GM23338 (cell line): ENCODE measurements around the gene TIMP3. TPM values are rescaled to one million over a fixed set of nuclear protein-coding genes. Genes with fewer than 3 reads are reported as not detected.

Experiments used
- ATAC-seq: fragments of 200-7000 bp; cut with Tn5 transposase; 3 replicates; pipeline ENCODE4 v1.9.1; 2020
- DNase-seq: peaks from one replicate; pipeline ENCODE4 v3.0.0-alpha.2; 2015; ENCODE audit warnings: low spot score
- H2AFZ ChIP-seq: fragments of 200-600 bp; sonication (generic); 2 replicates; pipeline ENCODE4 v1.8.0; 2016; ENCODE audit warnings: antibody characterized with exemption, mild to moderate bottlenecking, moderate library complexity
- H3F3A ChIP-seq: fragments of 200-600 bp; sonication (generic); replicated peaks from 2 replicates; pipeline ENCODE4 v1.8.0; 2017; ENCODE audit warnings: antibody characterized with exemption, mixed run types, low read depth
- H3K27ac ChIP-seq: fragments of 200-600 bp; sonication (generic); 2 replicates; pipeline ENCODE4 v1.6.1; 2016; ENCODE audit warnings: low read depth
- H3K27me3 ChIP-seq: fragments of 200-600 bp; sonication (generic); 2 replicates; pipeline ENCODE4 v1.8.0; 2016; ENCODE audit warnings: mild to moderate bottlenecking, mixed run types, moderate library complexity; ENCODE audit not compliant: insufficient read depth
- H3K36me3 ChIP-seq: fragments of 200-600 bp; sonication (generic); 2 replicates; pipeline ENCODE4 v1.8.0; 2016; ENCODE audit warnings: mild to moderate bottlenecking; ENCODE audit not compliant: insufficient read depth
- H3K4me1 ChIP-seq: fragments of 200-600 bp; sonication (generic); 2 replicates; pipeline ENCODE4 v1.8.0; 2016; ENCODE audit warnings: mild to moderate bottlenecking, moderate library complexity; ENCODE audit not compliant: insufficient read depth
- H3K4me2 ChIP-seq: fragments of 200-600 bp; sonication (generic); 2 replicates; pipeline ENCODE4 v1.7.1; 2017; ENCODE audit warnings: mixed run types
- H3K4me3 ChIP-seq: fragments of 200-600 bp; sonication (generic); 2 replicates; pipeline ENCODE4 v1.6.1; 2016; ENCODE audit warnings: mixed run types
- H3K79me2 ChIP-seq: fragments of 200-600 bp; sonication (generic); replicated peaks from 2 replicates; pipeline ENCODE4 v1.8.0; 2017; ENCODE audit warnings: mild to moderate bottlenecking; ENCODE audit not compliant: insufficient read depth
- H3K9me2 ChIP-seq: fragments of 200-600 bp; sonication (generic); 2 replicates; pipeline ENCODE4 v1.8.0; 2017; ENCODE audit not compliant: insufficient read depth
- H4K20me1 ChIP-seq: fragments of 200-600 bp; sonication (generic); replicated peaks from 2 replicates; pipeline ENCODE4 v1.8.0; 2017; ENCODE audit warnings: mild to moderate bottlenecking; ENCODE audit not compliant: insufficient read depth
- H3K27ac Mint-ChIP-seq: 2 replicates; pipeline ENCODE4 v1.8.0; 2020; ENCODE audit warnings: inconsistent platforms, mild to moderate bottlenecking, moderate library complexity, mixed read lengths
- H3K27me3 Mint-ChIP-seq: 3 replicates; pipeline ENCODE4 v1.8.0; 2022; ENCODE audit warnings: low read depth, mild to moderate bottlenecking, moderate library complexity, mixed read lengths, inconsistent platforms; ENCODE audit not compliant: insufficient read depth, poor library complexity
- H3K36me3 Mint-ChIP-seq: 3 replicates; pipeline ENCODE4 v1.8.0; 2021; ENCODE audit warnings: low read depth, mild to moderate bottlenecking, inconsistent platforms, moderate library complexity, mixed read lengths
- H3K4me1 Mint-ChIP-seq: 3 replicates; pipeline ENCODE4 v1.8.0; 2020; ENCODE audit warnings: mild to moderate bottlenecking, inconsistent platforms, mixed read lengths
- H3K4me3 Mint-ChIP-seq: 3 replicates; pipeline ENCODE4 v1.8.0; 2021; ENCODE audit warnings: moderate library complexity, mild to moderate bottlenecking, inconsistent platforms, mixed read lengths
- H3K9me3 Mint-ChIP-seq: 3 replicates; pipeline ENCODE4 v1.8.0; 2020; ENCODE audit warnings: moderate library complexity, mild to moderate bottlenecking, inconsistent platforms, mixed read lengths
- CTCF ChIP-seq, 2 experiments: fragments of 200-600 bp in 1 of 2; sonication (generic) in 1 of 2; conservative IDR thresholded peaks; 2 replicates each; pipeline versions ENCODE4 v1.5.1 to v1.6.1; 2016 to 2017; ENCODE audit warnings: antibody characterized with exemption in 2 of 2, low read depth in 2 of 2, mild to moderate bottlenecking in 2 of 2, moderate library complexity in 1 of 2
- ETS1 ChIP-seq: IDR thresholded peaks from 2 replicates; pipeline ENCODE4 v1.6.1; 2016; ENCODE audit warnings: antibody characterized with exemption
- REST ChIP-seq: IDR thresholded peaks from one replicate; pipeline ENCODE4 v1.6.1; 2018; ENCODE audit warnings: antibody characterized with exemption; ENCODE audit not compliant: unreplicated experiment
- ZNF114 ChIP-seq: fragments of 250-450 bp; sonication (Bioruptor Pico); IDR thresholded peaks from 2 replicates; pipeline ENCODE4 v1.5.0; 2020; ENCODE audit warnings: mild to moderate bottlenecking, moderate library complexity
- polyA plus RNA-seq: library from polyadenylated mRNA; unstranded; fragments of >200 nt; fragmentation: Nextera tagmentation; extraction: Ambion mirVana; gene quantifications from 2 replicates; pipeline ENCODE4 v1.2.1, GENCODE V29; 2016
- total RNA-seq: library from RNA; depleted of rRNA; stranded (reverse); fragments of >200 nt; shearing (Covaris generic); gene quantifications from 2 replicates; pipeline ENCODE4 v1.2.3, GENCODE V29; 2014

Gene TIMP3
- total and polyA plus RNA-seq, 2 experiments from 2014 or later: 1.4 to 4.3 TPM

GRCh38 chr22:32794449-32795213 is 6.9 kb upstream of the TIMP3 start:
- Mint-ChIP-seq H3K4me1 (no peaks in the 10 kb centered on the region; the same call in 1 of the 3 replicates), H3K4me3 (no peak overlapping the region), H3K27me3 (peaks cover 3% of the 10 kb centered on the region), H3K27ac (no peak overlapping the region), H3K9me3 (no peaks in the 10 kb centered on the region), H3K36me3 (0 out of 3 replicates have a peak, but pooled peaks cover 2% of the 10 kb centered on the region)
- no peaks in the 10 kb centered on the region for H3F3A ChIP-seq
- H2AFZ ChIP-seq: no peak overlapping the region
- peak; percentile 60 for ATAC-seq
- no peaks in the 10 kb centered on the region for H3K9me2 ChIP-seq
- no peak overlapping the region for H3K27ac ChIP-seq
- peak; percentile 68 for DNase-seq
- H3K79me2 ChIP-seq: no peaks in the 10 kb centered on the region
- H3K4me1 ChIP-seq: no peaks in the 10 kb centered on the region
- H3K4me2 ChIP-seq: no peak overlapping the region
- peaks cover 3% of the 10 kb centered on the region; the same call in 1 of the 2 replicates for H4K20me1 ChIP-seq
- TF ChIP-seq CTCF (conservative IDR thresholded peaks at IDR 0.05; ENCODE audit: low read depth in 2 of 2) (peak; percentile 40 to 61), REST (no peak)
- H3K27me3 ChIP-seq: no peaks in the 10 kb centered on the region
- no peak overlapping the region for H3K4me3 ChIP-seq
- H3K36me3 ChIP-seq: no peaks in the 10 kb centered on the region

GRCh38 chr22:32795214-32795596 is 6.3 kb upstream of the TIMP3 start:
- H3K9me3 Mint-ChIP-seq: no peaks in the 10 kb centered on the region
- H3K36me3 Mint-ChIP-seq: 0 out of 3 replicates have a peak, but pooled peaks cover 2% of the 10 kb centered on the region
- no peaks in the 10 kb centered on the region for H3K36me3 ChIP-seq
- peaks cover 3% of the 10 kb centered on the region for H3K27me3 Mint-ChIP-seq
- H3K9me2 ChIP-seq: no peaks in the 10 kb centered on the region
- H3K4me1 ChIP-seq: no peaks in the 10 kb centered on the region
- DNase-seq (no peak), ATAC-seq (no peak)
- H3K4me3 ChIP-seq: no peak overlapping the region
- H3K27me3 ChIP-seq: 0 out of 2 replicates have a peak, but pooled peaks cover 1% of the 10 kb centered on the region
- H3K4me3 Mint-ChIP-seq: no peak overlapping the region
- no peak overlapping the region for H2AFZ ChIP-seq
- H3K27ac ChIP-seq: no peak overlapping the region
- no peaks in the 10 kb centered on the region for H3K79me2 ChIP-seq
- peaks cover 3% of the 10 kb centered on the region; the same call in 1 of the 2 replicates for H4K20me1 ChIP-seq
- no peaks in the 10 kb centered on the region for H3F3A ChIP-seq
- H3K4me1 Mint-ChIP-seq: no peaks in the 10 kb centered on the region; the same call in 1 of the 3 replicates
- H3K4me2 ChIP-seq: no peak overlapping the region
- H3K27ac Mint-ChIP-seq: no peak overlapping the region
- TF ChIP-seq REST (no peak), ZNF114 (CRISPR knock-in tag) (no peak), ETS1 (no peak)
